COLO829 (cell line): ENCODE results near the gene DOCK7.

Experiments used
- DNase-seq: peaks from one replicate; pipeline ENCODE4 v3.0.0; 2012; ENCODE audit warnings: low spot score

Gene DOCK7

DNA sequence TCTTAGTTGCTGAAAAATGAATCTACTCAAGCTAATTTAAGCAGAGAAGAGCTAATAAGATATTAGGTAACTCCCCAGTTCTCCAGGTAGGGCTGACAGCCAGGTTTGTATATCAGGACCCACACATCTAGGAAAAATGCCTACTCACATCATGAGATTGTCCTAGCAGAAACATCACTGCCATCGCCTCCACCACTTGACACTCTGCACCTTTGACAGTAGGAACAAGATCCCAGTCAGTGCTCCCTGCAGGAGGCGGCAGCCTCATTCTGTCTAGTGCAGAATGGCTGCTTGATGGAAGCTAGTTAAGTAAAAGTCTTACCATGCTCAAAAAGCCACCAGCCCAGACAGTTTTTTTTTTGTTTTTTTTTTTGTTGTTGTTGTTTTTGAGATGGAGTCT is 282.9 kb downstream of the DOCK7 start:
- DNase-seq = no peak
